ENCODE data around the gene MOGAT3. TPM values are rescaled to one million over a fixed set of nuclear protein-coding genes. Genes with fewer than 3 reads are reported as not detected.
A peak's percentile ranks its signal among the peaks of the same experiment; 100 is the strongest.

MOGAT3 gene
- total RNA-seq, 4 donors from 2014 or later: not detected

DNA sequence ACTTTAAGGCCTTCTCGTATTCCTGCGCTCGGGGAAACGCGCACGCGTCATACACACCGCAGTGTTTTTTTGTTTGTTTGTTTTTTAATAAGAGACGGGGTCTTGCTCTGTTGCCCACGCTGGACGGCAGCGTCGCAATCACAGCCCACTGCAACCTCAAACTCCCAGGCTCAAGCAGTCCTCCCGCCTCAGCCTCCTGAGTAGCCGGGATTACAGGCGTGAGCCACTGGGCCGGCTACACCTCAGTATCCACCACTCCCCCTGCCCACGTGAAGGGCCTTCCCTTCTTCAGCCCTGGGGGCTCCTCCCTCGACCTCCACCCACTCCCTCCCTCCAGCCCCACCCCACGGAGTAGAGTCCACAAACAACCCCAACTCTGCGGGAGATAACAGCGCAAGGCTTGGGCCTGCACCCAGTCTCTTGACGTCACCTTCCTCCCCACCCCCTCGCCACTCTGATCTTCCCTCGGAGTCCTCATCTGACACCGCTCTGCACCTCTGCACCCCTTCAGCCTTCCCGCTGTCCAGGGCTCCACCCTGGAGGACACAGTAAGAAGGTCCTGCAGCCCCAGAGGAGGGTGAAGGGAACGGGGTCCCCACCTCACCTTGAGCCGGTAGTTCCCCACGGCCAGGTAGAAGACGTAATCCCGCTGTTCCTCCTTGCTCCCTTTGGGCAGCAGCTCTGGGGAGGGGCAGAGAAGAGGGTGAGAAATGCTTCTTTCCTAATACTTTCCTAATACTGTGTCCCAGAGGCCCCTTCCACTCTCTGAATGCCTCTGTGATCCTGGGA is 39.6 kb upstream of the MOGAT3 start:
- H3K4me1 ChIP-seq: peaks cover 9 to 11% of the 10 kb centered on the region in 2 donors
- no peak overlapping the region for H3K4me3 ChIP-seq
- intact Hi-C loops (cut with DNase I; ENCODE audit: low total_unique reads): no loop called here
- no peaks in the 10 kb centered on the region for H3K9me3 ChIP-seq
- no peaks in the 10 kb centered on the region for H3K27me3 ChIP-seq
- H3K27ac ChIP-seq: peak overlapping the region; percentile 81 to 85
- H3K36me3 ChIP-seq: no peaks in the 10 kb centered on the region
- TF ChIP-seq, protein P1, sequence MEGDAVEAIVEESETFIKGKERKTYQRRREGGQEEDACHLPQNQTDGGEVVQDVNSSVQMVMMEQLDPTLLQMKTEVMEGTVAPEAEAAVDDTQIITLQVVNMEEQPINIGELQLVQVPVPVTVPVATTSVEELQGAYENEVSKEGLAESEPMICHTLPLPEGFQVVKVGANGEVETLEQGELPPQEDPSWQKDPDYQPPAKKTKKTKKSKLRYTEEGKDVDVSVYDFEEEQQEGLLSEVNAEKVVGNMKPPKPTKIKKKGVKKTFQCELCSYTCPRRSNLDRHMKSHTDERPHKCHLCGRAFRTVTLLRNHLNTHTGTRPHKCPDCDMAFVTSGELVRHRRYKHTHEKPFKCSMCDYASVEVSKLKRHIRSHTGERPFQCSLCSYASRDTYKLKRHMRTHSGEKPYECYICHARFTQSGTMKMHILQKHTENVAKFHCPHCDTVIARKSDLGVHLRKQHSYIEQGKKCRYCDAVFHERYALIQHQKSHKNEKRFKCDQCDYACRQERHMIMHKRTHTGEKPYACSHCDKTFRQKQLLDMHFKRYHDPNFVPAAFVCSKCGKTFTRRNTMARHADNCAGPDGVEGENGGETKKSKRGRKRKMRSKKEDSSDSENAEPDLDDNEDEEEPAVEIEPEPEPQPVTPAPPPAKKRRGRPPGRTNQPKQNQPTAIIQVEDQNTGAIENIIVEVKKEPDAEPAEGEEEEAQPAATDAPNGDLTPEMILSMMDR (IDR thresholded peaks at IDR 0.05): no peak
- TF ChIP-seq POLR2A (IDR thresholded peaks at IDR 0.05): no peak
- no peak for DNase-seq

DNA sequence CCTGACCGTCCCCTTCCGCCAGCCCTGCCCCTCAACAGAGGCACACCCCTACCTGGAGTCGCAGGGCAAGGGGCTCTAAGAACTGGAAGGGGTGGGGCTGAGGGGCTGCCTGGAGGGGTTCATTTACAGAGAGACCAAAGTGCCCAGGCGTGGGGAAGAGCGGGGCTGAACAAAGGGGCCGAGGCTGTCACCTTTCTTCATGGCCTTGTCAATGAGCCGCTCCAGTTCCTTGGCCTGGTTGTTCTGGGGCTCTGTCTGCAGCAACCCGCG is 39.0 kb upstream of the MOGAT3 start:
- Histone ChIP-seq H3K27ac (peak overlapping the region; percentile 81 to 85), H3K27me3 (no peaks in the 10 kb centered on the region), H3K4me3 (no peak overlapping the region), H3K4me1 (peaks cover 6 to 11% of the 10 kb centered on the region in 2 donors), H3K36me3 (no peaks in the 10 kb centered on the region), H3K9me3 (no peaks in the 10 kb centered on the region)
- TF ChIP-seq, protein P1 (IDR thresholded peaks at IDR 0.05): no peak
- no peak for TF ChIP-seq POLR2A (IDR thresholded peaks at IDR 0.05)
- intact Hi-C loops (cut with DNase I; ENCODE audit: low total_unique reads): no loop called here
- no peak for DNase-seq

DNA sequence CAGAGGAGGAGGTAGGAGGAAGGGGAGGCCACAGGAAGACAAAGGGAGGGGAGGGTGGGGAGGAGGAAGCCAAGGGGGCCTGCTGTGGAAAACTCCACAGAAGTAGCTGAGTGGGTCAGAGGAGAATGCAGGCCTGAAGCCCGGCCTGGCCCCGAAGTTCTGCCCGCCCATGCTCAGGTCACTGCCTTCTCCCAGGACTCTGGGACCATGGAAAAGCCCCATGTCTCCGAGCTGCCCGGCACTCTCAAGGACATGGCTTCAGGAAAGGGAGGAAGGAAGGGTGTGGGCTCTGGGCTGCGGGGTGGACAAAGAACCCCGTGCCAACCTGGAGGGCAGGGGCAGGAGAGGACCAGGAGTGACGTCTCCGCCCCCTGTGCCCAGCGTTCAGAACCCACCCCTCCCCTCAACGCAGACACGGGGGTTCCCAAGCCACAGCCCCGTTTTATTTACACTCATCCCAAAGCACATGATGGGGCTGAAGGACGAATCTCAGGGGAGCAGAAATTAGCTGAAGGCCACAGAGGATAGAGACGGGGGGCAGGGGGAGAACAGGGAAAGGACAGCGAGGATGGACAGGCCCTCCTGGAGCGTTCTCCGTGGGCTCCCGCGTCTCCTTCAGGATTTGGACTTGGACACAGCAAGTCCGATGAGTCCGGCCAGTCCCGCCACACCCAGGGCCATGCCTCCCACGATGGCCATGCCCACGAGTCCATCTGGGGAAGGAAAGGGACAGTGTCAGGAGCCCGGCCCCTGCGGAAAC is 38.5 kb upstream of the MOGAT3 start:
- Histone ChIP-seq H3K27ac (peak overlapping the region; percentile 81 to 85), H3K27me3 (no peaks in the 10 kb centered on the region), H3K4me1 (peaks cover 6 to 11% of the 10 kb centered on the region in 2 donors), H3K9me3 (no peaks in the 10 kb centered on the region), H3K4me3 (no peak overlapping the region), H3K36me3 (no peaks in the 10 kb centered on the region)
- DNase-seq: peak in 1 of 2 donors; percentile 59
- TF ChIP-seq POLR2A (IDR thresholded peaks at IDR 0.05): no peak
- TF ChIP-seq, protein P1 (IDR thresholded peaks at IDR 0.05): no peak
- intact Hi-C loops (cut with DNase I; ENCODE audit: low total_unique reads): no loop called here

DNA sequence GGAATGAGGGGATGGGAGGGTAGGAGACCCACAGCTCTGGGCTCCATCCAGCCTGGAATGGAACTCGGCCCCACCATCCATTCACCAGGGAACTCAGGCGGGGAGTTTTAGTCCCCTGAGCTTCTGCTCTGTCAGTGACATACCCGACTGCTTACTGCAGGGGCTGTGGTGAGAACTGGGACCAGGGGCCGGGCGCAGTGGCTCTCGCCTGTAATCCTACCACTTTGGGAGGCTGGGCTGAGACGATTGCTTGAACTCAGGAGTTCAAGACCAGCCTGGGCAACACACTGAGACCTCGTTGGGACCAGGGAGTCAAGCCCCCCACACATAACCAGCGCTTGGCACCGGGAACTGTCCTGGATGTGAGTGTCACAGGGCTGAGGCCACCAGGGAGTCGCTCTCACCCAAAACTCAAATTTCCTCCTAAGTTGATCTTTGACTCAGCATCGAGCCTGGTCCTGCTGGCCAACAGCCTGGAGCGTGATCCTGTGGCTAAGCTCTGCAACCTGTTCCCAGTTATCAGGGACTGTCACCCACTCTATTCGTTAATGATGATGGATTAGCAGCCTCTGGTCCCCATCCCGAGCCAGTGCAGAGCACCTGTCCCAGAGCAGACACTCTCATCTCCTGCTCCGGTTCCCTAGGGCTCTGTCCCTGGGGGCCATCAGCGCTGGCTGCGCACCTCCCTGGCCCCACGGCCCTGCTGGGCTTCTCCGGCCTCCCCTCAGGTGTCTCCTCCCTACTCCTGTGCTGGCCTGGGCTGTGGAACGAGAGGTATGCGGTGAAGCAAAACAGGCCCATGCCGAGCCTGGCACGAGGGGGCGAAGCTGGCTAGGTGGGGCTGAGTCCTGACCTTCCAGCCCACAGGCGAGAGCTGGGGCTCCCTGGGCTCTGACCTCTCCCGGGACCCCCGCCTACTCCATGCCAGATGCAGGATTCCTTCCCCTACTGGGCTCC is 37.7 kb upstream of the MOGAT3 start:
- H3K4me1 ChIP-seq: peaks cover 6% of the 10 kb centered on the region in 2 donors
- DNase-seq: no peak
- intact Hi-C loops (cut with DNase I; ENCODE audit: low total_unique reads): no loop called here

More for the DNA sequence above, 37.7 kb upstream of the MOGAT3 start:
- H3K9me3 ChIP-seq: no peaks in the 10 kb centered on the region
- H3K4me3 ChIP-seq: no peak overlapping the region
- H3K36me3 ChIP-seq: no peaks in the 10 kb centered on the region
- peak overlapping the region; percentile 81 to 85 for H3K27ac ChIP-seq
- no peaks in the 10 kb centered on the region for H3K27me3 ChIP-seq
- TF ChIP-seq, protein P1 (IDR thresholded peaks at IDR 0.05): no peak
- TF ChIP-seq POLR2A (IDR thresholded peaks at IDR 0.05): no peak

Measured in uterus (tissue), 4 donors.